Adrenal gland (tissue), 12 donors: ENCODE results near the gene PCYT2. TPM values are rescaled to one million over a fixed set of nuclear protein-coding genes. Genes with fewer than 3 reads are reported as not detected.

ENCODE experiments used
- DNase-seq, 7 donors: peaks; one replicate each; pipeline ENCODE4 v3.0.0-alpha.2; 2019 to 2020
- H3K27ac ChIP-seq, 5 donors: fragments of 200-600 bp; sonication (generic) in 4 of 5; 1 replicate in 3 of 5; 2 replicates in 2 of 5; pipeline versions ENCODE4 v1.5.1 to v1.8.0; 2016 to 2020; ENCODE audit warnings: mild to moderate bottlenecking in 1 of 5
- H3K27me3 ChIP-seq: fragments of 200-600 bp; 2 replicates; pipeline ENCODE4 v1.8.0; 2021
- H3K36me3 ChIP-seq, 2 donors: fragments of 200-600 bp; replicated peaks in 1 of 2; 1 replicate in 1 of 2; 2 replicates in 1 of 2; pipeline versions ENCODE4 v1.5.1 to v1.8.0; 2018 to 2022
- H3K4me1 ChIP-seq, 2 donors: fragments of 200-600 bp; replicated peaks in 1 of 2; 1 replicate in 1 of 2; 2 replicates in 1 of 2; pipeline versions ENCODE4 v1.5.1 to v1.8.0; 2018 to 2021
- H3K4me3 ChIP-seq, 4 donors: fragments of 200-600 bp; sonication (generic) in 3 of 4; one replicate each; pipeline ENCODE4 v1.5.1; 2016 to 2018
- H3K9me3 ChIP-seq, 3 donors: fragments of 200-600 bp; sonication (generic) in 1 of 3; replicated peaks in 1 of 3; 1 replicate in 2 of 3; 2 replicates in 1 of 3; pipeline versions ENCODE4 v1.5.1 to v1.8.0; 2016 to 2021
- POLR2A ChIP-seq, 2 donors: fragments of 450-650 bp; IDR thresholded peaks; one replicate each; pipeline ENCODE4 v1.6.1; 2017; ENCODE audit warnings: antibody characterized with exemption in 2 of 2, mild to moderate bottlenecking in 2 of 2, moderate library complexity in 1 of 2
- WGBS, 4 donors: extraction: QIAGEN DNeasy Blood & Tissue Kit in 2 of 4; methylation state at CpG; one replicate each; pipeline versions ENCODE4 v1.1.5 to v1.1.7; 2013 to 2017; 5-methylcytosine and 5-hydroxymethylcytosine counted together
- intact Hi-C, 2 donors: fragments of 100-400 bp; cut with DNase I; formaldehyde crosslinking; loops; one replicate each; pipeline versions ENCODE4 v1.14.1 to v1.15.0; 2022 to 2023
- polyA plus RNA-seq, 3 donors: library from polyadenylated mRNA; stranded (reverse); fragments of 200-250 nt in 2 of 3; fragments of 350-450 nt in 1 of 3; fragmentation: Illumina TruSeq in 1 of 3; extraction: RNeasy Lipid Tissue Mini Kit (QIAGEN cat#74804) in 1 of 3; gene quantifications; one replicate each; pipeline ENCODE4 v1.2.3, GENCODE V29; 2013 to 2014
- total RNA-seq, 9 donors: library from RNA; depleted of rRNA in 4 of 9; stranded (reverse); fragments of >200 nt in 4 of 9; fragments of 120-200 nt in 1 of 9; fragmentation: NEBNext Ultra II Directional in 1 of 9; extraction: Animal tissue kit (Norgen Biotek cat#: 25700) in 1 of 9; gene quantifications; one replicate each; pipeline versions ENCODE4 v1.1.0 to v1.2.4, GENCODE V29; 2013 to 2023
- TF ChIP-seq, protein P1 (sequence below), 6 experiments: fragments of 450-650 bp in 4 of 6; fragments of 200-600 bp in 2 of 6; sonication (generic) in 1 of 6; IDR thresholded peaks; 1 replicate in 5 of 6; 2 replicates in 1 of 6; pipeline versions ENCODE4 v1.5.1 to v1.8.0; 2016 to 2021; ENCODE audit warnings: antibody characterized with exemption in 6 of 6, mild to moderate bottlenecking in 2 of 6, moderate library complexity in 1 of 6
- donor health status: healthy with polysubstance abuse.
- donor health status: Bipolar disorder and iron deficiency.
- donor health status: DM: yes; HTN: yes; CAD: no.
- donor health status: DM: no; HTN: no; CAD: no.
- donor health status: DM: no; HTN: no; CAD: no.
- donor health status: DM: yes; HTN: yes; CAD: no.

PCYT2 gene
- total and polyA plus RNA-seq, 12 donors: 19.8 to 41.2 (median 30.2) TPM

DNA sequence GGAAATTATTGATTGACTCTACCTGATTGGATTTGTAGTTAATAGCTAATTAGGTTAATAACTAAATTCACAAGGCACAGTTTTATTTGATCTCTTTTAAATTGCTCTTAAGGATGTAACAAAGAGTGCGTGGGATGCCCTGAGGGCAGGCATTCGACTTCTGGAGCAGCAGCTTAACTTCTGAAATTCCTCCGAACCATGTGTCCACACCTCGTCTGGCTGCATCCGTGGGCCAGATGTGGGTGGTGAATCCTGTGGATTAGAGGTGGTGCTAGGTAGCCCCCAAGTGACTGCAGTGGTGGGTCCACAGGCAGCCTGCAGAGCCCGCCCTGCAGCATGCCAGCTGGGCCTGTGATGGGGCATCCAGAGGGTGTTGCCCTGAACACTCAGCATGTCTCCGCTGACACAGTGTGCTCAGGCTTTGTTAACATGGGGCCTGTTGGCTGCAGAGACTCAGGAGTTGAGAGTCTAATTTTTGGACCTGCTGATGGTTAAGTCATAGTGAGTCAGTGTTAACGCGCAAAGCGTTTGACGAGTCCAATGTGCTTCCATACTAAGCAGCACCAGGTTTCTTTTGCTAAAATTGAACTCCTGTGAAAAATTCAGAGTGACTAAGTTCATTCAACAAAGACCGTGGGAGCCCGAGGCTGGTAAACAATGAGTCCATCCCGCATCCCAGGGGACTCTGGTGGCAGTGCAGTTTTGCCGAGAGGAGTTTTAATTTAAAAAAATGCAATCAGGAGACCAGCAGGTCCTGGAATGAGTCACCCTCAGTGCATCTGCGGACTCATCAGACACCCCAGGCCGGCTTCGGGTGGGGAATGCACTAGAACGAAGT, 13.0 kb downstream of the PCYT2 start:
- H3K27ac ChIP-seq: no peak overlapping the region
- intact Hi-C loops: no loop called here
- peaks cover 4% of the 10 kb centered on the region for H3K27me3 ChIP-seq
- H3K4me1 ChIP-seq: peaks cover 3 to 14% of the 10 kb centered on the region in 2 donors
- H3K9me3 ChIP-seq: no peaks in the 10 kb centered on the region
- H3K36me3 ChIP-seq: peaks cover 0 to 58% of the 10 kb centered on the region in 2 donors
- no peak overlapping the region for H3K4me3 ChIP-seq
- TF ChIP-seq, protein P1, sequence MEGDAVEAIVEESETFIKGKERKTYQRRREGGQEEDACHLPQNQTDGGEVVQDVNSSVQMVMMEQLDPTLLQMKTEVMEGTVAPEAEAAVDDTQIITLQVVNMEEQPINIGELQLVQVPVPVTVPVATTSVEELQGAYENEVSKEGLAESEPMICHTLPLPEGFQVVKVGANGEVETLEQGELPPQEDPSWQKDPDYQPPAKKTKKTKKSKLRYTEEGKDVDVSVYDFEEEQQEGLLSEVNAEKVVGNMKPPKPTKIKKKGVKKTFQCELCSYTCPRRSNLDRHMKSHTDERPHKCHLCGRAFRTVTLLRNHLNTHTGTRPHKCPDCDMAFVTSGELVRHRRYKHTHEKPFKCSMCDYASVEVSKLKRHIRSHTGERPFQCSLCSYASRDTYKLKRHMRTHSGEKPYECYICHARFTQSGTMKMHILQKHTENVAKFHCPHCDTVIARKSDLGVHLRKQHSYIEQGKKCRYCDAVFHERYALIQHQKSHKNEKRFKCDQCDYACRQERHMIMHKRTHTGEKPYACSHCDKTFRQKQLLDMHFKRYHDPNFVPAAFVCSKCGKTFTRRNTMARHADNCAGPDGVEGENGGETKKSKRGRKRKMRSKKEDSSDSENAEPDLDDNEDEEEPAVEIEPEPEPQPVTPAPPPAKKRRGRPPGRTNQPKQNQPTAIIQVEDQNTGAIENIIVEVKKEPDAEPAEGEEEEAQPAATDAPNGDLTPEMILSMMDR (IDR thresholded peaks at IDR 0.05): no peak
- TF ChIP-seq POLR2A (IDR thresholded peaks at IDR 0.05): no peak
- WGBS, 4 donors: 89 to 95% (median 93%) methylated on average over 14 to 19 of the region's 19 CpGs
- DNase-seq: no peak

DNA sequence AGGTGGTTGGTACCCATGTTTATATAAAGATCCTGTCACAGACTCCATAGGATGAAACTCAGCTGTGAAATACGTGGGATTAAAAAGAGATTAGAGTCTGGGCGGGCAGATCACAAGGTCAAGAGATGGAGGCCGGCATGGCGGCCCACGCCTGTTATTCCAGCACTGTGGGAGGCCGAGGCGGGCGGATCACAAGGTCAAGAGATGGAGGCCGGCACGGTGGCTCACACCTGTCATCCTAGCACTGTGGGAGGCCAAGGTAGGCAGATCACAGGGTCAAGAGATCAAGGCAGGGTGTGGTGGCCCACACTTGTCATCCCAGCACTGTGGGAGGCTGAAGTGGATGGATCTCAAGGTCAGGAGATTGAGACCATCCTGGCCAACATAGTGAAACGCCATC, 15.8 kb downstream of the PCYT2 start:
- DNase-seq: no peak
- no peak overlapping the region for H3K4me3 ChIP-seq
- no peak for TF ChIP-seq POLR2A (IDR thresholded peaks at IDR 0.05)
- TF ChIP-seq, protein P1 (IDR thresholded peaks at IDR 0.05): no peak
- H3K9me3 ChIP-seq: no peaks in the 10 kb centered on the region
- H3K27me3 ChIP-seq: no peaks in the 10 kb centered on the region
- no peak overlapping the region for H3K27ac ChIP-seq
- H3K36me3 ChIP-seq: peaks cover 0 to 58% of the 10 kb centered on the region in 2 donors
- intact Hi-C loops: no loop called here
- 83 to 88% (median 84%) methylated on average over 11 of the region's 11 CpGs for WGBS, 4 donors
- H3K4me1 ChIP-seq: peaks cover 12 to 15% of the 10 kb centered on the region in 2 donors

GRCh38 chr17:81891303-81891552, 20.0 kb downstream of the PCYT2 start:
- DNase-seq: no peak
- Histone ChIP-seq H3K36me3 (peaks cover 0 to 62% of the 10 kb centered on the region in 2 donors), H3K27me3 (no peaks in the 10 kb centered on the region), H3K4me3 (peak overlapping the region in 3 of 4 donors; percentile 73 to 96 (median 82)), H3K9me3 (no peaks in the 10 kb centered on the region), H3K27ac (peak overlapping the region in 4 of 5 donors; percentile 65 to 97 (median 91)), H3K4me1 (peaks cover 20 to 28% of the 10 kb centered on the region in 2 donors)
- TF ChIP-seq POLR2A (IDR thresholded peaks at IDR 0.05): no peak
- TF ChIP-seq, protein P1 (IDR thresholded peaks at IDR 0.05): no peak
- intact Hi-C loops: no loop called here
- WGBS, 4 donors: 0 to 1% (median 1%) methylated on average over 22 to 40 of the region's 40 CpGs; no CpG with 5 or more reads in 1 of the 4 donors

GRCh38 chr17:81890447-81891302, 20.5 kb downstream of the PCYT2 start:
- TF ChIP-seq, protein P1 (IDR thresholded peaks at IDR 0.05): no peak
- no peak for TF ChIP-seq POLR2A (IDR thresholded peaks at IDR 0.05)
- H3K4me3 ChIP-seq: peak overlapping the region in 3 of 4 donors; percentile 72 to 96 (median 73)
- H3K4me1 ChIP-seq: peaks cover 24 to 30% of the 10 kb centered on the region in 2 donors
- intact Hi-C loops: no loop called here
- peak in 1 of 7 donors; percentile 34 for DNase-seq
- peaks cover 0 to 57% of the 10 kb centered on the region in 2 donors for H3K36me3 ChIP-seq
- no peaks in the 10 kb centered on the region for H3K9me3 ChIP-seq
- 8 to 75% (median 14%) methylated on average over 2 to 68 of the region's 69 CpGs for WGBS, 4 donors
- H3K27me3 ChIP-seq: no peaks in the 10 kb centered on the region
- peak overlapping the region in 4 of 5 donors; percentile 65 to 97 (median 91) for H3K27ac ChIP-seq
